Tibial artery (tissue), 4 donors: ENCODE results near the gene ACSM2A.
"Not testable (repeated sequence)": the region's sequence is repeated elsewhere in the genome, so short reads cannot be mapped to it uniquely, and the experiment has no call there.

ENCODE experiments used
- DNase-seq, 2 donors: peaks; one replicate each; pipeline ENCODE4 v3.0.0-alpha.2; 2019
- H3K27ac ChIP-seq, 2 donors: fragments of 200-600 bp; sonication (generic) in 1 of 2; 1 replicate in 1 of 2; 2 replicates in 1 of 2; pipeline ENCODE4 v1.5.1; 2018 to 2019; ENCODE audit warnings: mild to moderate bottlenecking in 1 of 2
- H3K27me3 ChIP-seq, 2 donors: fragments of 200-600 bp; sonication (generic) in 1 of 2; one replicate each; pipeline versions ENCODE4 v1.5.1 to v1.6.0; 2016 to 2019
- H3K36me3 ChIP-seq, 3 donors: fragments of 200-600 bp; sonication (generic) in 2 of 3; one replicate each; pipeline ENCODE4 v1.5.1; 2016 to 2019; ENCODE audit warnings: mild to moderate bottlenecking in 2 of 3
- H3K4me1 ChIP-seq, 4 donors: fragments of 200-600 bp; sonication (generic) in 2 of 4; 1 replicate in 3 of 4; 2 replicates in 1 of 4; pipeline ENCODE4 v1.5.1; 2016 to 2019
- H3K4me3 ChIP-seq, 2 donors: fragments of 200-600 bp; sonication (generic) in 1 of 2; 1 replicate in 1 of 2; 2 replicates in 1 of 2; pipeline ENCODE4 v1.5.1; 2018 to 2019; ENCODE audit warnings: mild to moderate bottlenecking in 2 of 2
- H3K9me3 ChIP-seq, 3 donors: fragments of 200-600 bp; sonication (generic) in 1 of 3; one replicate each; pipeline ENCODE4 v1.5.1; 2016 to 2019
- intact Hi-C: fragments of 100-400 bp; cut with DNase I; formaldehyde crosslinking; loops from one replicate; pipeline ENCODE4 v1.15.0; 2023; ENCODE audit warnings: low total_unique reads
- TF ChIP-seq, protein P1 (sequence below), 2 experiments: fragments of 200-600 bp in 1 of 2; fragments of 450-650 bp in 1 of 2; IDR thresholded peaks; one replicate each; pipeline ENCODE4 v1.5.1; 2017 to 2019; ENCODE audit warnings: antibody characterized with exemption in 2 of 2, mild to moderate bottlenecking in 1 of 2, moderate library complexity in 1 of 2

Gene ACSM2A

DNA sequence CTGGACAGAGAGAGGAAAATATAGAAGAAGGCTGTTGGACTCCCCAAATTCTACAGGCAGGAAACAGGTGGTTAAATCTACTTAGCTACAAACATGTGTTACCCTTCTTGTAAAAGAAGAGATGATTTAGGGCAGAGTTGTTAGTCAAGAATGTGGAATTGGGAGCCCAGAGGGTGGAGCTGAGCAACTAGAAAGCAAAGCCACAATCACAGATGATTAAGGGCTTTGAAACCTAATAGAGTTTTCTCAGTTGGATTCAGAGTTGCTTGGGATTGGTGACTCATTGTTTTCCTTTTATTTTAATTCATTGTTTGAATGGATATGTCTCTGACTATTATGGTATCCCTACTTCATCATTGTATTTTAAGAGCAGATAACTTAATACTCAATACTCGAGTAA, 35.8 kb upstream of the ACSM2A start:
- intact Hi-C loops = no loop called here
- no peaks in the 10 kb centered on the region for H3K9me3 ChIP-seq
- DNase-seq = no peak
- TF ChIP-seq, protein P1, sequence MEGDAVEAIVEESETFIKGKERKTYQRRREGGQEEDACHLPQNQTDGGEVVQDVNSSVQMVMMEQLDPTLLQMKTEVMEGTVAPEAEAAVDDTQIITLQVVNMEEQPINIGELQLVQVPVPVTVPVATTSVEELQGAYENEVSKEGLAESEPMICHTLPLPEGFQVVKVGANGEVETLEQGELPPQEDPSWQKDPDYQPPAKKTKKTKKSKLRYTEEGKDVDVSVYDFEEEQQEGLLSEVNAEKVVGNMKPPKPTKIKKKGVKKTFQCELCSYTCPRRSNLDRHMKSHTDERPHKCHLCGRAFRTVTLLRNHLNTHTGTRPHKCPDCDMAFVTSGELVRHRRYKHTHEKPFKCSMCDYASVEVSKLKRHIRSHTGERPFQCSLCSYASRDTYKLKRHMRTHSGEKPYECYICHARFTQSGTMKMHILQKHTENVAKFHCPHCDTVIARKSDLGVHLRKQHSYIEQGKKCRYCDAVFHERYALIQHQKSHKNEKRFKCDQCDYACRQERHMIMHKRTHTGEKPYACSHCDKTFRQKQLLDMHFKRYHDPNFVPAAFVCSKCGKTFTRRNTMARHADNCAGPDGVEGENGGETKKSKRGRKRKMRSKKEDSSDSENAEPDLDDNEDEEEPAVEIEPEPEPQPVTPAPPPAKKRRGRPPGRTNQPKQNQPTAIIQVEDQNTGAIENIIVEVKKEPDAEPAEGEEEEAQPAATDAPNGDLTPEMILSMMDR (IDR thresholded peaks at IDR 0.05) = no peak
- no peak overlapping the region for H3K27ac ChIP-seq
- no peaks in the 10 kb centered on the region for H3K27me3 ChIP-seq
- H3K4me3 ChIP-seq = no peak overlapping the region
- H3K36me3 ChIP-seq = no peaks in the 10 kb centered on the region
- H3K4me1 ChIP-seq = no peaks in the 10 kb centered on the region

DNA sequence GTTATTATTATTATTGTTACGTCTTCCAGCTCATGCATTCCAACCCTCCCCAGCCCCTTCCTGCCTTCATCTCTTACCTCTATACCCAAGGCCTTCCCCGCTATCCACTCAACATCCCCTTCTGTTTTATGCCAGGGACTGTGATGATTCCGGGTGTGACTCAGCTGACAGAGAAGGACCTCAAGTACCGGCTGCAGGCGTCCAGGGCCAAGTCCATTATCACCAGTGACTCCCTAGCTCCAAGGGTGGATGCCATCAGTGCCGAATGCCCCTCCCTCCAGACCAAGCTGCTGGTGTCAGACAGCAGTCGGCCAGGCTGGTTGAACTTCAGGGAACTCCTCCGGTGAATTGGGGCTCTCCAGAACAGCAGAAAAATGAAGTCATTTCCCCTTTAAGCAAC, 32.2 kb upstream of the ACSM2A start:
- DNase-seq, intact Hi-C loops, H3K27ac ChIP-seq: not testable (repeated sequence)

DNA sequence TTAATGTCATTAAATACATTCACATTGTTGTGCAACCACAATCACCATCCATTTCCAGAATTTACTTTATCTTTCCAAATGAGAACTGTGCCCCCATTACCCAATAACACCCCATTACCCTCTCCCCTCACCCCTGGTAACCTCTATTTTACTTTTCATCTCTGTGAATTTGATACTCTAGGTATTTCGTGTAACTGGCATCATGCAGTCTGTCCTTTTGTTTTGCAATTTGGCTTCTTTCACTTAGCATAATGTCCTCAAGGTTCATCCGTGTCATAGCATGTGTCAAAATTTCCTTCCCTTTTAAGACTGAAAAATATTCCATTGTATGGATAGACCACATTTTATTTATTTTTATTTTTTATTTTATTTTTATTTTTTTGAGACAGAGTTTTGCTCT, 29.6 kb upstream of the ACSM2A start:
- H3K9me3 ChIP-seq, H3K4me1 ChIP-seq, H3K27ac ChIP-seq, intact Hi-C loops, H3K36me3 ChIP-seq, H3K27me3 ChIP-seq, DNase-seq, H3K4me3 ChIP-seq: not testable (repeated sequence)

More for the DNA sequence above, 32.2 kb upstream of the ACSM2A start:
- H3K4me3 ChIP-seq, H3K27me3 ChIP-seq, H3K4me1 ChIP-seq, H3K36me3 ChIP-seq, H3K9me3 ChIP-seq: not testable (repeated sequence)

DNA sequence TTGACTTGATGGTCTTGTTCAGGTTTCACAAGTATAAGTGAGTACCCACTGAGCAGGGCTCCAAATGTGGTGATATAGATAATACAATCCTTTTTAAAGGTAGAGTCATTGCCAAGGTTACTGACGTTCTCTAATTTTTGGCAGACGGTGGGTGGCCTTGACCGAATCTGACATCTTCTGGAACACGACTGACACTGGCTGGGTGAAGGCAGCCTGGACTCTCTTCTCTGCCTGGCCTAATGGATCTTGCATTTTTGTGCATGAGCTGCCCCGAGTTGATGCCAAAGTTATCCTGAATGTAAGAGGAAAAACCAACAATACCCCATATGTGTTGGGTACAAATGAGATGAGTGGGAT, 27.6 kb upstream of the ACSM2A start:
- H3K9me3 ChIP-seq, H3K4me1 ChIP-seq, intact Hi-C loops, DNase-seq, H3K36me3 ChIP-seq, H3K4me3 ChIP-seq, H3K27me3 ChIP-seq, H3K27ac ChIP-seq: not testable (repeated sequence)

DNA sequence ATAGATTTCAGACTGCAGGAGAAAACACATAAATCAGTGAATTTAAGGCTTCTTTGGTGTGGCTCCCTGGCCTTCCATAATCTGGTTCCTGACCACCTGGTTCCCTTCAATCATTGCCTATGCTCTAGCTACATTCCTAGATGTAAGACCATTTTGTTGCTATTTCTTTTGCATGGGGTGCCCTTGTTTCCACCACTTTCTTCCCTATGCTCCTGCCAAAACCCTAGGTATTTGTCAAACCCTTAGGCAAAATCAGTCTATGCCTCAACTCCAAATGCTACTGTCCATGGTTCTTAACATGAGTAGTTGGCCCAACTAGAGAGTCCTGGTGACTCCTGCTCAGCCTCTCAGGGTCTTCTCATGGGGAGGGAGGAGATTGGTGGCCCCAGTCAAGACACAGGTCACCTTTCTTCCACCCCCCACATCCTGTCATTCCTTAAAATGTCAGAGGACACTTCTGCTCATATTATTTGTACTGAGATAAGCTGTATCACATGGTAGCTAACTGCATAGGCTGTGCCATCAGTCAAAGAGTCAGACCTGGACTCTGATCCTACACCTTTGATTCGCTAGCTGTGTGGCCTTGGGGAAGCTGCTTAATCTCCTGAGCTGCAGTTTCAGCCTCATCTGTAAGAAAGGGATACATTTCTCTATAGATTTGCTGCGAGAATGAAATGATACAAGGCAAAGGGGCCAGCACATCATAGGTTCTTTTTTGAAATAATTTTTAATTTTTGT, 27.0 kb upstream of the ACSM2A start:
- Histone ChIP-seq H3K27ac (no peak overlapping the region), H3K36me3 (no peaks in the 10 kb centered on the region), H3K4me1 (no peaks in the 10 kb centered on the region), H3K9me3 (no peaks in the 10 kb centered on the region), H3K27me3 (no peaks in the 10 kb centered on the region), H3K4me3 (no peak overlapping the region)
- intact Hi-C loops = no loop called here
- DNase-seq = no peak
- TF ChIP-seq, protein P1 (IDR thresholded peaks at IDR 0.05) = no peak

DNA sequence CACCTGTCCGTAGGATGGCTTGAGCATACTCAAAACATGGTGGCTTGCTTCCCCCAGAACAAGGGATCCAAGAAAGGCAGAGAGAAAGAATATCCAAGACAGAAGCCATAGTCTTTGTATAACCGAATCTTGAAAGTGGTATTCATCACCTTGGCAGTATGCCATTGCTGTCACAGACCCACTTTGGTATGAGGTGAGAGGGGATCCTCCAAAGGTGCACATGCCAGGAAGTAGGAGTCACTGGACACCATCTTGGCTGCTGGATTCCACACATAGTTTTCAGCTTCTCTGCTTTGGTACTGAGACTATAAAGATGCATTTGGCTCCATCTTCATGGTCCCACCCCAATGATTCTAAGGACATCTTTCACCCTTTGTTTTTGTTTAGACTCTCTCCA, 23.9 kb upstream of the ACSM2A start:
- H3K9me3 ChIP-seq, intact Hi-C loops, H3K27ac ChIP-seq, H3K36me3 ChIP-seq, H3K4me3 ChIP-seq, DNase-seq, H3K4me1 ChIP-seq, H3K27me3 ChIP-seq: not testable (repeated sequence)

DNA sequence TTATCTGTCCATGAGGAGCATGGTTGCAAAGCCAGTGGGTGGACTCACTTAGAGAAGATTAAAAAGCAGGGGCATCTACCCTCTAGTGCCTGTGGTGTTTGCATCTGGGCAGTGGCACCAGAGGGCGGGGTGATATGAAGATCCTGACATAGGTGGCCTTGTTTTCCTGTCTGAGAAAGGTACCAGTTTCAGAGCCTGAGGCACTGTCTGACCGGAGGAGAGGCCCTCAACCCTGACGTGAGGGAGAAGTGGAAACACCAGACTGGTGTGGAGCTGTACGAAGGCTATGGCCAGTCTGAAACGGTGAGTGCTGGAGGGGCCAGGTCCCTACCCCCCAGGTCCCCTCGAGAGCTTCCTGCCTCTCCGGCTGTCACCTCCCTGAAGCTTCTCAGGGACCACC, 21.8 kb upstream of the ACSM2A start:
- intact Hi-C loops, H3K4me3 ChIP-seq, H3K27ac ChIP-seq, DNase-seq, H3K27me3 ChIP-seq, H3K36me3 ChIP-seq, H3K4me1 ChIP-seq, H3K9me3 ChIP-seq: not testable (repeated sequence)

DNA sequence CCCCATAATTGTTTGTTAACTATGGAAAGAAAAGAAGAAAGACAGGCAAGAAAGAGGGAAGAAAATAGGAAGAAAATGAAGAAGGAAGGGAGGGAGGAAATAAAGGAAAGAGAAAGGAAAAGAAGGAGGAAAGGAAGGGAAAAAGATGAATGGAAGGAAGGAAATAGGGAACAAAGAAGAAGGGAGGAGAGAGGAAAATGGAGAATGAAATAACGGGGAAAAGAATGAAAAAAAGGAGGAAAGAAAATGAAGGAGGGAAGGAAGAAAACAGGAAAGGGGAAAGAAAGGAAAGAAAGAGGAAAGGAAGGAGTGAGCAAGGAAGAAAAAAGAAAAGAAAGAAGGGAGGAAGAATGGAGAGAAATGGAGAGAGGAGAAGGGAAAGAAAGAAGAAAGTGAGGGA, 20.8 kb upstream of the ACSM2A start:
- H3K4me1 ChIP-seq, H3K9me3 ChIP-seq, H3K4me3 ChIP-seq, intact Hi-C loops, DNase-seq, H3K36me3 ChIP-seq, H3K27ac ChIP-seq, H3K27me3 ChIP-seq: not testable (repeated sequence)

DNA sequence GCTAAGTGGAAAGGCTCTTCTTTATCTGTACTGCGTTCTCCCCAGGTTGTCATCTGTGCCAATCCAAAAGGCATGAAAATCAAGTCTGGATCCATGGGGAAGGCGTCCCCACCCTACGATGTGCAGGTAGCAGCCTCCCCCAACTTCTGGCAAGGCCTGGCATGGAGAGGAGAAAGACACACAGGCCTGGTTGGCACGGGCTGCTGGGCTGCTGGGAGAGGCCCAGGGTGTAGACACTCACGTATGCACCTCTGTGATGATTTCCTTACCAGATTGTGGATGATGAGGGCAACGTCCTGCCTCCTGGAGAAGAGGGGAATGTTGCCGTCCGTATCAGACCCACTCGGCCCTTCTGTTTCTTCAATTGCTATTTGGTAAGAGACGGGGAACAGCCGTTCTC, 20.4 kb upstream of the ACSM2A start:
- TF ChIP-seq, protein P1 (IDR thresholded peaks at IDR 0.05) = no peak
- Histone ChIP-seq H3K4me1 (no peaks in the 10 kb centered on the region), H3K27me3 (no peaks in the 10 kb centered on the region), H3K9me3 (no peaks in the 10 kb centered on the region), H3K27ac (no peak overlapping the region), H3K36me3 (no peaks in the 10 kb centered on the region), H3K4me3 (no peak overlapping the region)
- DNase-seq = no peak
- intact Hi-C loops = no loop called here

DNA sequence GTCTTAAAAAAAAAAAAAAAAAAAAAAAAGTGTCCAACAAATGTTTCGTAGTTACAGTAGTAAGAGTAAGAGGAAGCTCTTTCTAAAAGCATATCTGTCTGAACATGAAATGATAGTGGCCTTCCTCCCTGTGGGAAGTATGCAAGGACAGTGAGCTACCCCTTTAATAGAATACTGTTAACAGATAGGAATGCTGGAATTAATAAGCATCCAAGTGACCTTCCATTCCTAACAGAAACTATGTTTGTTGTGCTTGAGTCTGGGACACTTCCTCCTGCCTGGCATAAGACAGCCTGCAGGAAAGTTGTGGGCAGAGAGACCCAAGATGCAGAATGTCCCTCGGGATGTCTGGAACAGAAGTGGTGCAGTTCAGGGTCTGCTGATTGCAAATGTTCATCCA, 12.4 kb upstream of the ACSM2A start:
- H3K27me3 ChIP-seq, H3K36me3 ChIP-seq, intact Hi-C loops, H3K9me3 ChIP-seq, DNase-seq, H3K4me3 ChIP-seq: not testable (repeated sequence)
- peak overlapping the region; percentile 73 to 74 for H3K27ac ChIP-seq
- peaks cover 0 to 42% (median 2%) of the 10 kb centered on the region in 4 donors for H3K4me1 ChIP-seq

DNA sequence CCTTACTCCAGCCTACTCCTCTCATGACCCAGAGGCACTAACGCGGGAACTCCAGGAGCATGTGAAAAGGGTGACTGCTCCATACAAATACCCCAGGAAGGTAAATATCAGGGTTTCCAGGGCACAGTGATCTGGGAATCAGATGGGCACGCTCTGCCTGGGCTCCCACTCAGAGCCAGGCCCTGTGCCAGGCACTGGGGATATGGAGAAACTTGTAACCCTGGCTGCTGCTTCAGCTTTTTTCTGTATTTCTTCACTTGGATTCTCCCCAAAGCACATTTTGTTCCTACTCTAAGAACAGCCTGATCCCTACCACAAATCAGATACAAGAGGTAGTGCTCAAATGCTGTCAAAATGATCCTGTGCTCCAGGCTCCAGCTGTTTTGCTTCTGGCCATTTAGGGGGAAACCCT, 11.5 kb upstream of the ACSM2A start:
- Histone ChIP-seq H3K27ac (peak overlapping the region; percentile 68 to 74), H3K4me1 (peaks cover 0 to 42% (median 2%) of the 10 kb centered on the region in 4 donors)
- H3K9me3 ChIP-seq, H3K27me3 ChIP-seq, H3K36me3 ChIP-seq, intact Hi-C loops, H3K4me3 ChIP-seq: not testable (repeated sequence)
- DNase-seq = peak; percentile 68 to 85

DNA sequence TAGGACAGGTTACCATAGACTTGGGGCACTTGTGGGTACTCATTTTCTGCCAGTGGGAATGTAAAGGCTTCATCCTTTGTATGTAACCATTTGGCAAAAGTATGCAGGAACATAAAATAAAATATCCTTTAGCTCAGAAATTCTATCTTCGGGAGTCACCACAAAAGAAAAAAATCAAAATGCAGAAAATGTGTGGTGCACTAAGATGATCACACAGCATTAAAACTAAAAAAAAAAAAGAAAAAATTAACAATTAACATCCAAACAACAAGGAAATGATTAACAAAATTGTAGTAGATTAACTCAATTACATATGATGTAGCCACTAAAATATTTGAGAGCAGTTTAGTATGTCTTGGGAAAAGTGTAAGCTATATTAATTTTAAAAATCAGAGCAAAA, 10.6 kb upstream of the ACSM2A start:
- H3K27me3 ChIP-seq, H3K4me3 ChIP-seq, DNase-seq, H3K9me3 ChIP-seq, intact Hi-C loops, H3K36me3 ChIP-seq: not testable (repeated sequence)
- Histone ChIP-seq H3K4me1 (peaks cover 0 to 42% (median 2%) of the 10 kb centered on the region in 4 donors), H3K27ac (peak overlapping the region; percentile 84 to 86)
